ENCODE results near the gene COQ10A.

The COQ10A gene

GRCh38 chr12:56223571-56224101 is 43.1 kb upstream of the COQ10A start:
- TF ChIP-seq CTCF (IDR thresholded peaks at IDR 0.05; ENCODE audit: low read depth, low read length) = no peak
- no peak for DNase-seq (ENCODE audit: extremely low read depth, low read depth)

- peak; percentile 69 for TF ChIP-seq CTCF (IDR thresholded peaks at IDR 0.05; ENCODE audit: low read depth, low read length)
- peak; percentile 94 for DNase-seq (ENCODE audit: extremely low read depth, low read depth)
These were observed 42.5 kb upstream of the COQ10A start, which contains the start of gene NABP2 for GRCh38 chr12:56224102-56224701. TSS of gene NABP2 (plus strand) at chr12:56224342. CDS start at chr12:56224857, 515 bp downstream.

GRCh38 chr12:56224954-56225353 is 41.8 kb upstream of the COQ10A start:
- no peak for TF ChIP-seq CTCF (IDR thresholded peaks at IDR 0.05; ENCODE audit: low read depth, low read length)
- no peak for DNase-seq (ENCODE audit: extremely low read depth, low read depth)

GRCh38 chr12:56229082-56229481 is 37.7 kb upstream of the COQ10A start:
- no peak for TF ChIP-seq CTCF (IDR thresholded peaks at IDR 0.05; ENCODE audit: low read depth, low read length)
- no peak for DNase-seq (ENCODE audit: extremely low read depth, low read depth)

GRCh38 chr12:56229916-56230431 is 36.8 kb upstream of the COQ10A start, which contains the start of gene SLC39A5:
TSS of gene SLC39A5 (plus strand) at chr12:56230051. CDS start at chr12:56231275, 1,224 bp downstream.
- TF ChIP-seq CTCF (IDR thresholded peaks at IDR 0.05; ENCODE audit: low read depth, low read length) = no peak
- no peak for DNase-seq (ENCODE audit: extremely low read depth, low read depth)

GRCh38 chr12:56230432-56231183 is 36.1 kb upstream of the COQ10A start:
- no peak for DNase-seq (ENCODE audit: extremely low read depth, low read depth)
- no peak for TF ChIP-seq CTCF (IDR thresholded peaks at IDR 0.05; ENCODE audit: low read depth, low read length)

- no peak for TF ChIP-seq CTCF (IDR thresholded peaks at IDR 0.05; ENCODE audit: low read depth, low read length)
- no peak for DNase-seq (ENCODE audit: extremely low read depth, low read depth)
These were observed 35.6 kb upstream of the COQ10A start for GRCh38 chr12:56231184-56231582.
